Activated CD4-positive, alpha-beta T cell treated with anti-CD3 and anti-CD28 coated beads, Interleukin-2, amount 50 U/mL, for 16 hours (primary cell): Measurements from ENCODE around the gene MLLT1.

Source experiments
- DNase-seq: peaks from one replicate; pipeline ENCODE4 v3.0.0-alpha.2; 2020

The MLLT1 gene

DNA sequence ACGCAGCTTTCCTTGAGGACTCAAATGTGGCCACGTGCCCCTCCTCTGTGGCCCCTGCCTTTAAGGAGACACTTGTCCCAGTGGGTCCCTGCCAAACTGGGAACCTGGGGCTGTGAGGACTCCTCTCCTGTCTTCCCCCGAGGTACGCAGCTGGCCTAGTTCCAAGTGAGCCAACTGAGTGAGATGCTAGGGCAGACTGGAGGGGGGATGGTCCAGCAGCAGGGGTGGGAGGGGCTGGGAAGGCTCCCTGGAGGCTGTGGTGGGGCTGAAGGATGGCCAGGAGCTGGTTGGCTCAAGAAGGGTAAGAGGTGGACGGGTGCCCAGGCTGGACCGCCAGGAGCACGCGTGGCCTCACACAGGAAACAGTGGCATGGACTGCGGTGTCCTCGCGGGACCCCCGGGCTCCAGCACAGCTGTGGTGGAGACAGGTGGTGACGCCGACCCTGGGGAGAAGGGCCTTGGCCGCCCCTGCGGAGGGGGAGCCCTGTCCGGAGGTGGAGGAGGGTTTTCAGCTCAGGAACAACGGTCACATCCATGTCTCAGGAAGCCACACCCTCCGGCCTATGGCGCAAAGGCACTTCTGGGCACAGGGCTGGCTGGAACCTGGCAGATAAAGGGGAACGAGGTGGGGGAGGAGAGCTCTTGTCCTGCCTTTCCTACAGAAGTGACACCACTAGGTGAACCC lies 45.8 kb downstream of the MLLT1 start:
- no peak for DNase-seq

DNA sequence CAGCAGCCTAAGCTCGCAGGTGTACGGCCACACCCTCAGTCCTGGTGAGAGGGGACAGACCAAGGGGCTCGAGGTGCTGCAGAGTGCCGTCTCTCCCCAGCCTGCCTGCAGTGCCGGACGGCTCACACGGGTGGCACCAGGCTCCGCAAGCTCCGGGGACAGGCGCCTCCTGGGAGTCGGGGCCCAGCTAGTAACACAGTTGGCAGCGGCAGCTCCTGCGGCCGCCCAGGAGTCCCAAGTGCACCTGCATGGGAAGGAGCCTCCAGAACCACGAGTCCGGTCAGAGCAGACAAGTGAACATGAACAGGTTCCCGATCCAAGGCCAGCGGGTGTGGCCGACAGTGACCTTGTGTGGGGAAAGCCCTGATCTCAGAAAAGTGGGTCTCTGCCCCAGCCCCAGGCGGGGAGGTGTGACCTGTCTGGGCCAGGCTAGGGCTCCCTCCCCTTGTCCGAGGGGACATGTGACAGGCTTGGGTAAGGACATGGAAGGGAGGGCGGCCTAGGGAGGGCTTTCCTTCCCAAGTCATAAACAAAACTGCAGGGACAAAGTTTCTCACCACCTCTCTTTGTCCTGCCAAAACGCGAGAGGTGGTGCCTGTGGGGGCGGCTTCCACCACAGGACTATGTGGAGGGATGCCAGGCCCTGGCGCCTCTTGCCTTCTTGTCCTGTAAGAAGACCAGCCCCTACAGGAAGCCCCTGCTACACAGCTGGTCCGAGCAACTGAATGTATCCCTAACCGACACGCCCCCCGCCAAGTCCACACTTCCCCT lies 46.5 kb downstream of the MLLT1 start:
- DNase-seq, result no peak

DNA sequence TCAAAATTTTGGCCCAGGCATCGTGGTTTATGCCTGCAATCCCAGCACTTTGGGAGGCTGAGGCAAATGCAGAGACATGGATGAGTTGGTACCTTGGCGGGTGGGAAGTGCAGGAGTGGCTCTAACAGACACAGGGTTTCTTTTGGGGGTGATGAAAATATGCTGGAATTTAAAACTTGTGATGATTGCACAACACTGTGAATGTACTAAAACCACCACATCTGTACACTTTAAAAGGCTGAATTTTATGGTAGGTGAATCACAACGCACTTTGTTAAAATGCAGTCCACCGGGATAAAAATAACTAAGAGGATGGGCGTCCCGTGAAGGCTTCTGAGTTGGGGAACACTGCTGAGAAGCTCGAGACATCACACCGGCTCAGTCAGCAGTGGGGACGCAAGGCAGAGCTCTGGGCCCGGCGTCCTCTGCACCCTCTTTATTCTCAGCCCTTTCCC lies 47.1 kb downstream of the MLLT1 start:
- no peak for DNase-seq

DNA sequence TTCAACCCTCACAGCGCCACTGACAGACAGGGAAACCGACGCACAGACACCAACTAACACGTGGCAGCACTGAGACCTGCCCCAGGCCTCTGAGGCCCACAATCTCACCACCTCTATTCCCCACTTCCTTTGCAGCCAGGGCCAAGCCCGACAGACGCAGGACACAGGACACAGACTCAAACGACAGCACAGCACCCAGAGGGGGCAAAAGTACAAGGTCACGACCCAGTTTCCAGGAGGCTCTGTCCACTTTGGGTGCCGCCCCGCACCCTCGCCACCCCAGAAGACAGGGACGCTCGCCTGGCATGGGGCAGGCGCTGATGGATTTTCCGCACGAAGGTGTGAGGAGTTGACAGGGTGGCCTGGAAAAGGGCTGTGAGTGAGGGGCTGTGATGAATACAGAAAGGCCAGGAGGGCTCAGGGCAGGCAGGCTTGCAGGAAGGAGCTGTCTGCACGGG lies 48.8 kb downstream of the MLLT1 start:
- no peak for DNase-seq

DNA sequence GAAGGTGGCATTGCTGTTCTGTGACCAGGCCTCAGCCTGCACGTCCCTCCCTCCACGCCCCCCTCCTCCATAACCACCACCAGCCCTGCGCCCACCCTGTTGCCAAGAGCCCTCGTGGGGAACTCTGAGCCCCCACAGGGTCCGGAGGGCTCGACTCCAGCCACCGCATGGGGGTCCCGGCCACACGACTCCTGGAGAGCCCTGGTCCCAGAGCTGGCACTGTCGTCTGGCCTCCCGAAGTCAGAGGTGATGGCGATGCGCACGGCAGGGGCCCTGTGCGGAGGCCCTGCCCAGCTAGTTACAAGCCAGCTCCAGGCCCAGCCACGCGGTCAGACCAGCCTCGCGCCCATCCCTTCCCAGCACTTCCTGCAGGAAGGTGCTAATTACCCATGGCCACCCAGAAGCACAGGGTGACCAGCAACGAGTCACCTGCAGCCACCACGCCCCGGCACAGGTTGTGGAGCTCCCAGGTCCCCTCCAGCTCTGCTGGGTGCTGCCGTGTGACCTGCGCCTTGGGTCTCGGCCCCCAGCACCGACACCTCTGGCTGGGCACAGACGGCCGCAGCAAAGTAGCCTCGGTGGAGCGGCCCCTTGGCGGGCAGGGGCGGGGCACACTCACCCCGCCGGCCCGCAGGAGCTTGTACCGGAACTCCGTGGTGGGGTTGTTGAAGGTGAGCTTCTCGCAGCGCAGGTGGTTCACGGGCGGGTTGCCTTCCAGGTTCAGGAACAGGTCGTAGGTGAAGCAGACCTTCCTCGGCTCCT lies 49.6 kb downstream of the MLLT1 start:
- DNase-seq, result no peak

DNA sequence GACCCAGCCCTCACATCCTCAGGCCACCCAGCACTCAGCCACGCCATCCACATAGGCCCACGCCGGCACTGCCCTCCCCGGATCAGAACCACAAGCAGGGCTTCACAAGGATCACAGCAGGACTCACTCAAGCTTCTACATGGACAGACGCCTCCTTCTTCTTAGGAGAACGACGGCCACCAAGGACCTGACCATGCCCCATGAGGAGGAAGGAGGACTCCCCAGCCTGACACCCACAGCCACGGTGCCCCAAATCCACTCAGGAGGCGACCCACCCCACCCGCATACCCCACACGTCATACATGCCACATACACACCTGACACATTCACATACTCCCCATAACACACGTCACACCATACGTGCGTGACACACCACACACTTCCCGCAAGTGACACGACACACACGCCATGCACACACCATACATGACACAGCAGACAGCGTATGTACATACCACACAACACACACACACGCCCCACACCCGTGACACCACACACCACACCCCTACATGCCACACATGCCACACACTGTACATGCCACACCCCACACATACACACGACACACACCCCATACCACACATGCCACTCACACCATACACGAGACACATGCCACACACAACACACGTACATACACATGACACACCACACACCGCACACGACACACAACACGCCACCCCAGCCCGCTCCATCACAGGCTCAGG lies 50.4 kb downstream of the MLLT1 start:
- no peak for DNase-seq

DNA sequence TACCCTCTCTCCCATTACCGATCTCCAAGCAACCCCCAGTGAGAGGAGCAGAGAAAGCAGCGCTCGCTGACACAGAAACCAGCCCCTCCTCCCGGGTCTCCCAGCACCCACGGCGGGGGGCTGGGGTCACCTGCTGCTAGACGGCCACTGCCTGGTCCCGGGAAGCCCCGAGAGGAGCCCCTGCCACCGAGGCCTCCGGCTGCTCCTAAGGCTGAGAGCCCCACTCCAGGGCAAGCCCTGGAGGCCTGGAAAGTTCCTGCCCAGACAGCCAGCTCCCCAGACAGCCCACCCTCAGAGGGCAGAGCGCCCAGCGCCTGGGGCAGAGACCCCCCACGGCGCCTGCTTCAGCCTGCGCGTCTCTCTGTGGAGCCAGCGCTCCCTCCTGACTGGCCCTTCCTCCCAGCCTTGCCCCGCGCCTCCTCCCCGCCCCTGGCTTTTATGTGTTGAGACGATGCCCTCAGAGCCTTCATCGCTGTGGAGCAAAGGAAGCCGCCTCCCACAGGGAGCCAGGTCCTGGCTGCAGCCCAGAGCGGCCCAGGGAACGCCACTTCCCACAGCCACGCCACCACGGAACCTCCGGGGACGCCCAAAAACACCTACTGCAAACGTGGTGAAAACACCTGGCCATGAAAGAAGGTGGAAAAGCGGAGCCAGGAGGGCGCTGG lies 51.1 kb downstream of the MLLT1 start:
- DNase-seq, result no peak

DNA sequence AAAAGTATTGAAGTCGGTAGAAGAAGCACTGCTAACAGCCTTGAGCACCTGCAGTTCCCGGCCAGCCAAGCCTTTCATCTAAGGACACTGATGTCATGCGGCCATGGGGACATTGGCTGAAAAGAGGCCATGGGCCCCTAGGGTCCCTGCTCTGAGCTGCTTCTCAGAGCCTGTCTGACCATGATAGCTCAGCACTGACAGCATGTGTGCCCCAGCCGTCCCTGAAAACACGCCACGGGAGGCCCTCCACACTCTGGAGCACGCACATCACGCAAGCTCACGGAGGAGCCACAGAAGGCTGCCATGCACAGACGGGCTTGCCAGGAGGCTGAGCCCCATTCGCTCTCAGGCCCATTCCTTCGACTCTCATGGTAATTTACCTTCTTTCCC lies 51.8 kb downstream of the MLLT1 start:
- no peak for DNase-seq

DNA sequence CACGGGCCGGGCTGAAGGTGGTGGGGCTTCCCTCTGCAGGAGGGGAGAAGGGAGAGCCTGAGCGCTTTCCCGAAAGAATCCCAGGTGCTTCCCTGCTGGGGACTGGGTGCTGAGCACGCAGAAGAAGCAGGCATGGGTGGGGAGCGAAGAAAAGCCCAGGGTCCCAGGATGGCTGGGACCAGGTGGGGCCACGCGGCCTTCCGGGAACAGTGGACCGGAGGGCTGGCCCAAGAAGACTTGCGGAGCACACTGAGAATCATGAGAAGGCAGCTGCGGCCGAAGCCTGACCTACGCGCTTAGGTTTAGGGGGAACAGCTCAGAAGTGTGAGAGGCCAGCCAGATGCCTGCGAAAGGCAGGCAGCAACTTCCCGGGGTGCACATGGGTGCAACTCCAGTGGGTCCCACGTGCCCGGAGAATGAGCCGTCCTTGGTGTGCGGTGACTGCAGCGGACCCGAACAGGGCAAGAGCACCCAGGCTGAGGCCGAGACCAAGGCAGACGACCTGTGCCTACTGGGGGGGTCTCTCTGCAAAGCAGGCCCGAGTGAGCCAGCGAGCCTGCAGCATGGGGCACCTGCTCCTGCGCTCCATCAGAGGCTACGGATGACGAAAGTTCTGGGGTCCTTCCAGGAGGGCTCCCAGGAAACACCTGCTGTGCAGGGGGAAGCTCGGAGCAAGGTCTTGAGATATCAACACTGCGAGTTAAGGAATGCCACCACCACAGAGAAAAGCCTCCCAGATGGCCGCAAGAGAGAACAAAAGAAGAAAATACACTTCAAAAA lies 52.4 kb downstream of the MLLT1 start:
- no peak for DNase-seq

DNA sequence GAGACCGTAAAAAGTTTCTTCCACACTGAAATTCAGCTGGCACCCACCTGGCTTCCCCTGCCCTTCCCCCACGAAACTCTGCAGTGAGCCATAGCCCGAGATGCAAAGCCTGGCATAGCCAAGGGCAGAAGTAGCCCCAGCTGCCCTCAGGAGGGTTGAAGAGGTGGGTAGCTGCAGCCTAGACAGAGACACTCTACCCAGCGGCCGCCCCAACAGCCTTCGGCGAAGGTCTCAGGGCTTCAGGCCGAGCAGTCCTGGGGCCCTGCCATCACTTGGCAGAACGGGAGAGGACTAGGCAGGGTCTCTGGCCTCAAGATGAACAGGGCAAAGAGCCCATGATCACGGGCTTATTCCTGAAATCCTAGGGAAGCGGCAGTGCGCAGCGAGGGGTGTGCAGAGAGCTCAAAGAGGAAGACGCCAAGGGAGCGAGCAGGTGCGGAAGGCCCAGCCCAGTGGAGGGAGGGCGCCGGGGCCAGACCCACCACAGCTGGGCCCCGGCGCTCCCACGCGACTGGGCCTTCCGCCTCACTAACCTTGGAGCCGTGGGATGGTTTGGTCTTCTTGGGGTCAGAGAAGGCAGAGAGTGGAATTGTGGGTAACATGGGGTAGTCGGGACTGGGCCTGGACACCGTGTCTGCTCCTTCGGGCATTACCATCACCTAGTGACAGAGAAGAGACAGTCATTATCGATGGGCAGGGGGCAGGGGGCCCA lies 53.2 kb downstream of the MLLT1 start:
- no peak for DNase-seq

DNA sequence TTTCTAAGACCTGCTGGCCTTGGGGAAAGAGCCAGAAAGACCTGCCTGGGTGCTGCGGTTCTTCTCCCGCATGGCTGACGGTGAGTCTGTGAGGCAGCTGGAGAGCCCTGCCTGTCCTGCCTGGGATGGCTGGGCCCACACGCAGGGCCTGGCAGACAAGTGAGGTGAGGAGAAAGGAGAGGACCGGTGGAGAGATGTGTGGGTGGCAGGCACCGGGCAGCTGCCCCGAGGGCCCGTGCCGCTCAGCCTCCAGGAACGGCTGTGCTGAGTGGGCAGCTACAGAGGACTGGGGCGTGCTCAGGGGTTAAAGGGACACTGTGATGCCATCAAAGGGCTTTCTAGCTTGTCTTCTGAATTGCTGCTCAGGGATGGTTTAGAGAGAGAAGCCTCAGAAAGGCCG lies 53.8 kb downstream of the MLLT1 start:
- DNase-seq, result no peak

DNA sequence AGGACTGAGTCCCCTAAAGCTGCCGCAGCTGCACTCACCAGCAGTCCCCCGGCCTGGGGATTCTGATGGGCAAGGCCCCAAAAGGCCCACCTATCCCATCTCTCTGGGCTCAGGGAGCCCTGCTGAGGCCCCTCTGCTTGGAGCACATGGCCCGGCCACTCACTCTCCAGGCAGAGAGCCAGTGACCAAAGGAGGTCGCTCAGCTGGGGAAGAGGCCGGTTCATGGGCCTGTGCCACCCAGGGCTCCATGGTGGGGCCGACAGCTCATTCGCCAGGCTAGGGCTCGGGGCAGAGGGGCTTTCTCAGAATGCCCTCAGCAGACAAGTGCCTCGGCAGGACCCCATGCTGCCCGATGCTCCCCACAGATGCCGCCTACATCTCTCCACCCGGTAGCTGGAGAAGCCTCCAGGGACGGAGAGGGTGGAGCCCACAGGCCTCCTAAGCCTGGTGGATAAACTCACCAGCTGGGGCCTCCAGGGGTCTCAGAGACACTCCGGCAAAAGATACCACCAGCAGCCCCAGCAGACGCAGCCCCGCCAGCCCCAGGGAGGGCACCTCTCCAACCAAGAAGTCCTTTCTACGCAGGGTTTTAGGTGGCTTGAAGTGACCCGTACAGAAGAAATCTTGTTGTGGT lies 54.4 kb downstream of the MLLT1 start:
- DNase-seq, result no peak

DNA sequence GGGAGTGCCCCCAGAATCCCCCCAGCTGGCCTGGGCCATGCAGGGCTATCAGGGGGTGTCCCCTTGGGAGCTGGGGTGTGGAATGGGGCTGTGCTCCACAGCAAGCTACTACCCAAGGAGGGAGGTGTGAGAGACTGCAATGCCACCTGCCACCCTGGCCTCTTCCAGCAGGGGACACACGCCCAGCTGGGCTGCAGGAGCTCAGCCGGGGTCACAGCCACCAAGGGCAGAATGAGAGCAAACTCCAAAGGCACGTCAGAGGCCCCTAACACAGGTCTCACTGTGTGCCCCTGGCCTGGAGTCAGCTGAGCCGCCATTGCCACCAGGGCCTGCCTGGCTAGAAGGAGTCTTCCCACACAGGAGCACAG lies 55.5 kb downstream of the MLLT1 start:
- no peak for DNase-seq

DNA sequence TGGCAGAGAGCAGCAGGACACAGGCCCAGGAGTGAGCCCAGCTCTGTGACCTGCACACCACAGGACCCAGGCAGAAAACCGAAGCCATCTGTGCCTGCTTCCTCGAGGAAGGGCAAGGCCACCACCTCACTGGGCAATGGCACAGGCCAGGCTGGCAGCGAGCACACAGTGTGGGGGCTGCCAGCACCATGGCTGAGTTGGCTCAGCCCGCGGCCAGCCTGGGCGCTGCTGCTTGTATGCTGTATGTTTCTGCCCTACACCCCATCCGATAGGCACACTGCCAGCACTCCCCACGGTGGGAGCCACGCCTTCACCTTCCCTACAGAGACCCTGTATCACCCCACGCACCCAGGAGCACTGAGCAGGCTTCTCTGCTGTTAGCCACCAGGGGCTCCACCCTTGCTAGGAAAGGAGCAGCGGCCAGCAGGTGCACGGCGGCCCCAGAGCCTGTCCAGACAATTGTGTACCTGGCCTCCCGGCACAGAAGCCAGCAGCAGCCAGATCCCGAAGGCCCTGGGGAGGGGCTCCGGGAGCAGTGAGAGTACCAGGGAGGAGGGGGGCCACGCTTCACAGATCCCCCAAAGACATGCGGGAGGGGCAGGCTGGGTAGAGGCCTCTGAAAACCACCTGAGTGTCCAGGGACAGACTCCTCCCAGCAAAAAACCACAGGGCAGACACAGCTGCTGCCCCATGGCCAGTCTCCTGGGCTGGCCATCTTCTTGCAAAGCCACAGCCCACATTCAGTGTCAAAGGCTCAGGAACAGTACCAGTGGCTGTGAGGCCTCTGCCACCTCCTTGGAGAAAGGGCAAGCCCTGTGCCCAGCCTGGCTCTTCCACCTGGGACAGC lies 56.1 kb downstream of the MLLT1 start:
- no peak for DNase-seq

DNA sequence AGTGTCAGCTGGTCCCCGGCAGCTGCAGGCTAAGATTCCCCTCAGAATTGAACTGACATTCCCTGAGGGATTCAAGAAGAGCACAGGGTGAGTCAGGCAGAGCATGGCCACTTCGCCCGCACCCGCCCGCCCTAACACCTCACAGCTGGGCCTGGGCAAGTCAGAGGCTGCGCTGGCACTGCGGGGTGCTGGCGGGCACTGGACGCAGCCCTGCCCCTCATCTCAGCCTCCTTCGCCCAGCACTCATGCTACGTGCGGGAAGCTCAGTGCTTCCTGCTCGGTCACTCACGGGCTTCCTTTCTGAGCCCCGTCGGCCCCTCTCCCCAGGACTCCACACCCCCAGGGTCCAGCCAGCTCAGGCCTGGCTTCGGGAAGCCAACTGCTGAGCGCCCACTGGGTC lies 56.9 kb downstream of the MLLT1 start:
- DNase-seq, result no peak

DNA sequence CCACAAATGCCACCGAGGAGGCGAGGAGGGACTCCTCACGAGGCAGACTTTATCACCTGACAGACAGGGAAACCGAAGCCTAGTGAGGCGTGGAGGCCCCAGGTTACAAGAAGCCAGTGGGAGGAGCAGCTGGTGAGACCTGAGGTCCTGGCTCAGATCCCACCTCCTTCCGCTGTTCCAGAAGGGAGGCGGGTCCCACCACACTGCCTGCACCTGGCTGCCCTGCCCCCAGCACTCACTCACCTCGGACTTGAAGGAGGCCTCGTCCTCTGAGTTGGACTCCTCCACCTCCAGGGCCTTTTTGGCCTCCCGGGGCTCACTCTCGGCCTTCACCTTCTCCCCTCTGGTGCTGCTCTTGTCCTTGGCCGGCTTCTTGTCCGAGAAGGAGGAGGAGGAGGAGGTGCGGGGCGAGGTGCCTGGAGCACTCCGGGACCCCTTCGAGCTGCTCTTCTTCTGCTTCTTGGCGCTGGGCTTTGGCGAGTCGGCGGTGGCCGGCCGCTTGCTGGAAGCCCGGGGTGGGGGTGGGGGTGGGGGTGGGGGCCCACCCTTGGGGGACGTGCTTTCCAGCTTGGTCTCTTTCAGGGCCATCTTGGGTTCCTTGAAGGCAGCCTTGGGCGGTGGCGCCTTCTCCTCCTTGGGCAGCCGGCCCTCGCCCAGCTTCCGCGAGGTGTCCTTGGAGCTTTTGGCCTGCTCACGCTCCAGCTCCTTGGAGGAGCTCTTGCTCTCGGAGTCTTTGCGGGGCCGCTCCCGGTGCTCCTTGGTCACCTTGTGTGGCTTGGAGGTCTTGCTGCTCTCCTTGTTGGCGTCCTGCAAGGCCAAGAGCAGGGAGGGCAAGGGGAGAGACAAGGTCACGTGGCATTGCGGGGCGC lies 57.7 kb downstream of the MLLT1 start:
- DNase-seq, result no peak

DNA sequence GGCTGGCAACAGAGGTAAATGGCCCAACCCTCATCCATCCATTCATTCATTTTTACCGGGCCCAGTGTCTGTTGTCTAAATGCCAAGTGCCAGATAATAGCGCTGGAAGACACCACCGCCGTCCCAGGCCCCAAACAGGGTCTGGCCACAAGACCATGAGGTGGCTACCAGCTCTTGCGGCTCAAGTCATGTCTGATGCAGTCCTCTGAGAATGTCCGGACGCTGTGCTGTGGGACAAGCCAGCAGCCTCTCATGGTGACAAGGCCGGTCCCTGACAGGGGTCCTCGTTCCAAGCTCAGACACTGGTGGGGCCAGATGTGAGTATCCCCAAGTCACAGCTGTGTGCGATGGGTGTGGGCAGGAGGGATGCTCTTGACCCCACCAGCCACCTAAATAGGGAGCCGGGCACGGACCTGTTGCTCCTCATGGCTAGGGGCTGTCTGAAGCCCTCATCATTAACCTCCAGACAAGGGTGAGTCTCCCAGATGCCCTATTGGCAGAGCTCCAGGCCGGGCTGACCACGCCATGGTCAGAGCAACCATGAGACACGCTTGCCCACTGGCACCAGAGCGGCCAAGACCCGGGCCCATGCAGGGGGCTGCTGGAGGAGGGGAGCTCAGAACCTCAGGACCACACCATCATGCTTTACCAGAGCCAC lies 58.4 kb downstream of the MLLT1 start:
- DNase-seq, result no peak
